OCI-LY3 (cell line): ENCODE results near the gene PITPNM2.

Experiments used
- EZH2phosphoT487 ChIP-seq: fragments of 200-600 bp; shearing (Covaris generic); IDR thresholded peaks from 2 replicates; pipeline ENCODE4 v1.6.1; 2018; ENCODE audit warnings: antibody characterized with exemption, mixed run types, low read depth
- TF ChIP-seq, protein P1 (sequence below): fragments of 200-600, 300-600 bp; sonication (generic); IDR thresholded peaks from 2 replicates; pipeline ENCODE4 v1.5.1; 2014; ENCODE audit warnings: antibody characterized with exemption, low read length, low read depth

DNA sequence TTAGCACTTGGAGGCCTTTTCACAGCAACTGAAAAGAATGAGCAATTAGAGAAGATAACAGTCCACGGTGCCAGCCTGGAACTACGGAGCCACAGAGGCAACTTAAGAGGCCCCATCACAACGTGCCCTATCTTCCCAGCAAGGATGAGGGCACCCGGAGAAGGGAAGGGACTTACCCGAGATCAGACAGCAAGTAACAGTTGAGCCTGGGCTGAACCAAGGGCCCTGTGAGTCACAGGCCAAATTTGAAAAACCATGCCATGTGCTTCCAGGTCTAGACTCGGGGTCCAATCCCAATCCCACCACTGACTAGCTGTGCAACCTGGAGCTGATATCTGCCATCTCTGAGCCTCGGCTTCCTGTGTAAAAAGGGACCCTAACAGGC, 42.2 kb downstream of the PITPNM2 start:
- TF ChIP-seq, protein P1, sequence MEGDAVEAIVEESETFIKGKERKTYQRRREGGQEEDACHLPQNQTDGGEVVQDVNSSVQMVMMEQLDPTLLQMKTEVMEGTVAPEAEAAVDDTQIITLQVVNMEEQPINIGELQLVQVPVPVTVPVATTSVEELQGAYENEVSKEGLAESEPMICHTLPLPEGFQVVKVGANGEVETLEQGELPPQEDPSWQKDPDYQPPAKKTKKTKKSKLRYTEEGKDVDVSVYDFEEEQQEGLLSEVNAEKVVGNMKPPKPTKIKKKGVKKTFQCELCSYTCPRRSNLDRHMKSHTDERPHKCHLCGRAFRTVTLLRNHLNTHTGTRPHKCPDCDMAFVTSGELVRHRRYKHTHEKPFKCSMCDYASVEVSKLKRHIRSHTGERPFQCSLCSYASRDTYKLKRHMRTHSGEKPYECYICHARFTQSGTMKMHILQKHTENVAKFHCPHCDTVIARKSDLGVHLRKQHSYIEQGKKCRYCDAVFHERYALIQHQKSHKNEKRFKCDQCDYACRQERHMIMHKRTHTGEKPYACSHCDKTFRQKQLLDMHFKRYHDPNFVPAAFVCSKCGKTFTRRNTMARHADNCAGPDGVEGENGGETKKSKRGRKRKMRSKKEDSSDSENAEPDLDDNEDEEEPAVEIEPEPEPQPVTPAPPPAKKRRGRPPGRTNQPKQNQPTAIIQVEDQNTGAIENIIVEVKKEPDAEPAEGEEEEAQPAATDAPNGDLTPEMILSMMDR: no peak
- TF ChIP-seq EZH2phosphoT487: no peak
